ENCODE measurements around the gene GPRC5C.

DNA sequence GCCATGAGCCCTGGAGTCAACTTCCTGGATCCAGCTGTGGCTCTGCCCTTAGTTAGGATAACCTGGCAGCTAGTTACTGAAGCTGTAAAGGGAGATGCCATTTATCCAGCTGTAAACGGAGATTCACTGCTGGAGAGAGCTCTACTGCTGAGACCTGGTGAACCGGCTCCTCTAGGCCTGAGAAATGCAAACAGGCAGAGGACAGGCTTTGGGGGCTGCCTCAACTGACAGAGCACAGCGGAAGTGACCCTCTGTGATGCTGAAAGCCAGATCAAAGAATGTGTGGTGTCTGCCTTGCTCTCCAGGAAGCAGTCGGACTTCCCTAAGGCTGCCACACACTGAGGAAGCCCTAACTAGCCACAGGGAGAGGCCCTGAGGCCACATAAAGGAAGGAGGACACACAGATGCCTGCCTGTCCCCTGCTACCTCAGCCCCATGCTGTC lies 21.9 kb upstream of the GPRC5C start:
- TF ChIP-seq, protein P1, sequence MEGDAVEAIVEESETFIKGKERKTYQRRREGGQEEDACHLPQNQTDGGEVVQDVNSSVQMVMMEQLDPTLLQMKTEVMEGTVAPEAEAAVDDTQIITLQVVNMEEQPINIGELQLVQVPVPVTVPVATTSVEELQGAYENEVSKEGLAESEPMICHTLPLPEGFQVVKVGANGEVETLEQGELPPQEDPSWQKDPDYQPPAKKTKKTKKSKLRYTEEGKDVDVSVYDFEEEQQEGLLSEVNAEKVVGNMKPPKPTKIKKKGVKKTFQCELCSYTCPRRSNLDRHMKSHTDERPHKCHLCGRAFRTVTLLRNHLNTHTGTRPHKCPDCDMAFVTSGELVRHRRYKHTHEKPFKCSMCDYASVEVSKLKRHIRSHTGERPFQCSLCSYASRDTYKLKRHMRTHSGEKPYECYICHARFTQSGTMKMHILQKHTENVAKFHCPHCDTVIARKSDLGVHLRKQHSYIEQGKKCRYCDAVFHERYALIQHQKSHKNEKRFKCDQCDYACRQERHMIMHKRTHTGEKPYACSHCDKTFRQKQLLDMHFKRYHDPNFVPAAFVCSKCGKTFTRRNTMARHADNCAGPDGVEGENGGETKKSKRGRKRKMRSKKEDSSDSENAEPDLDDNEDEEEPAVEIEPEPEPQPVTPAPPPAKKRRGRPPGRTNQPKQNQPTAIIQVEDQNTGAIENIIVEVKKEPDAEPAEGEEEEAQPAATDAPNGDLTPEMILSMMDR (IDR thresholded peaks at IDR 0.05) = no peak
- no peak for TF ChIP-seq POLR2A (IDR thresholded peaks at IDR 0.05)
